Ovary (tissue), 9 donors: ENCODE results near the gene MAP2K6. TPM values are rescaled to one million over a fixed set of nuclear protein-coding genes. Genes with fewer than 3 reads are reported as not detected.

Experiments used
- DNase-seq, 5 donors: peaks; one replicate each; pipeline ENCODE4 v3.0.0-alpha.2; 2019 to 2020
- H3K27ac ChIP-seq, 2 donors: fragments of 200-600 bp; one replicate each; pipeline versions ENCODE4 v1.5.1 to v1.8.0; 2019 to 2022
- H3K27me3 ChIP-seq: fragments of 200-600 bp; one replicate; pipeline ENCODE4 v1.8.0; 2022
- H3K36me3 ChIP-seq: fragments of 200-600 bp; sonication (generic); one replicate; pipeline ENCODE4 v1.5.1; 2019
- H3K4me1 ChIP-seq: one replicate; pipeline ENCODE4 v1.8.1; 2013; ENCODE audit warnings: mild to moderate bottlenecking, moderate library complexity; ENCODE audit not compliant: insufficient read depth
- H3K4me3 ChIP-seq: fragments of 200-600 bp; sonication (generic); one replicate; pipeline ENCODE4 v1.5.1; 2017
- H3K9me3 ChIP-seq, 2 donors: fragments of 200-600 bp in 1 of 2; sonication (generic) in 1 of 2; one replicate each; pipeline versions ENCODE4 v1.5.1 to v1.8.1; 2013 to 2019; ENCODE audit warnings: mild to moderate bottlenecking in 1 of 2, moderate library complexity in 1 of 2
- CTCF ChIP-seq, 3 donors: fragments of 450-650 bp in 2 of 3; fragments of 200-600 bp in 1 of 3; IDR thresholded peaks; one replicate each; pipeline versions ENCODE4 v1.5.1 to v1.8.0; 2016 to 2022; ENCODE audit warnings: antibody characterized with exemption in 3 of 3, mild to moderate bottlenecking in 1 of 3
- EP300 ChIP-seq: sonication (generic); formaldehyde crosslinking; IDR thresholded peaks from one replicate; pipeline ENCODE4 v1.6.1; 2017; ENCODE audit warnings: antibody characterized with exemption
- POLR2A ChIP-seq: fragments of 450-650 bp; IDR thresholded peaks from one replicate; pipeline ENCODE4 v1.6.1; 2017; ENCODE audit warnings: antibody characterized with exemption, mild to moderate bottlenecking, moderate library complexity
- WGBS, 3 donors: extraction: QIAGEN DNeasy Blood & Tissue Kit in 1 of 3; methylation state at CpG; one replicate each; pipeline versions ENCODE4 v1.1.5 to v1.1.7; 2013 to 2017; 5-methylcytosine and 5-hydroxymethylcytosine counted together
- intact Hi-C, 4 donors: fragments of 100-400 bp; cut with DNase I; formaldehyde crosslinking; loops; one replicate each; pipeline versions ENCODE4 v1.11.0 to v1.15.1; 2022 to 2023
- polyA plus RNA-seq, 2 donors: library from polyadenylated mRNA; stranded (reverse); fragments of 200-250 nt in 1 of 2; fragments of 350-450 nt in 1 of 2; fragmentation: Illumina TruSeq in 1 of 2; extraction: RNeasy Lipid Tissue Mini Kit (QIAGEN cat#74804) in 1 of 2; gene quantifications; one replicate each; pipeline ENCODE4 v1.2.3, GENCODE V29; 2013 to 2014
- total RNA-seq, 7 donors: library from RNA; depleted of rRNA in 2 of 7; stranded (reverse); fragments of >200 nt in 2 of 7; fragmentation: NEBNext Ultra II Directional in 3 of 7; extraction: Animal tissue kit (Norgen Biotek cat#: 25700) in 3 of 7; gene quantifications; one replicate each; pipeline versions ENCODE4 v1.1.0 to v1.2.4, GENCODE V29; 2016 to 2023
- donor health status: DM: no; HTN: no; CAD: no; lungs with moderate emphysema.
- donor health status: DM: no; HTN: no; CAD: no.
- donor health status: Bipolar disorder and iron deficiency.
- donor health status: DM: yes; HTN: yes; CAD: no.
- donor health status: DM: no; HTN: no; CAD: no.
- donor health status: DM: yes; HTN: yes; CAD: no.

Gene MAP2K6
- total and polyA plus RNA-seq, 9 donors, result 1.0 to 8.4 (median 3.5) TPM

GRCh38 chr17:69486779-69487637 is 72.5 kb downstream of the MAP2K6 start:
- no peaks in the 10 kb centered on the region for H3K9me3 ChIP-seq
- TF ChIP-seq POLR2A (no peak), CTCF (IDR thresholded peaks at IDR 0.05) (no peak), EP300 (no peak)
- DNase-seq, result no peak
- 88 to 92% (median 88%) methylated on average over 13 of the region's 13 CpGs for WGBS, 3 donors
- no peak overlapping the region for H3K4me3 ChIP-seq
- no peaks in the 10 kb centered on the region for H3K4me1 ChIP-seq
- no peaks in the 10 kb centered on the region for H3K36me3 ChIP-seq
- H3K27ac ChIP-seq, result no peak overlapping the region
- intact Hi-C loops, result no loop called here
- H3K27me3 ChIP-seq, result no peaks in the 10 kb centered on the region

- TF ChIP-seq CTCF (IDR thresholded peaks at IDR 0.05) (no peak), POLR2A (no peak), EP300 (no peak)
- no peaks in the 10 kb centered on the region for H3K27me3 ChIP-seq
- H3K4me1 ChIP-seq, result no peaks in the 10 kb centered on the region
- no peak overlapping the region for H3K27ac ChIP-seq
- H3K4me3 ChIP-seq, result no peak overlapping the region
- intact Hi-C loops, result no loop called here
- no peak for DNase-seq
- WGBS, 3 donors, result 96 to 98% (median 97%) methylated on average over 4 of the region's 4 CpGs
- H3K9me3 ChIP-seq, result no peaks in the 10 kb centered on the region
- H3K36me3 ChIP-seq, result no peaks in the 10 kb centered on the region
Measured at GRCh38 chr17:69489313-69489712, 74.8 kb downstream of the MAP2K6 start.

GRCh38 chr17:69492410-69493071 is 78.0 kb downstream of the MAP2K6 start:
- no peak for DNase-seq
- TF ChIP-seq CTCF (IDR thresholded peaks at IDR 0.05), result no peak
- no peak for TF ChIP-seq POLR2A
- TF ChIP-seq EP300, result no peak

GRCh38 chr17:69495787-69496186 is 81.3 kb downstream of the MAP2K6 start:
- 92 to 95% (median 92%) methylated on average over 5 of the region's 5 CpGs for WGBS, 3 donors
- no peaks in the 10 kb centered on the region for H3K9me3 ChIP-seq
- no peaks in the 10 kb centered on the region for H3K36me3 ChIP-seq
- TF ChIP-seq EP300 (no peak), POLR2A (no peak), CTCF (IDR thresholded peaks at IDR 0.05) (no peak)
- no peak overlapping the region for H3K4me3 ChIP-seq
- no peak for DNase-seq
- H3K4me1 ChIP-seq, result no peaks in the 10 kb centered on the region
- no peaks in the 10 kb centered on the region for H3K27me3 ChIP-seq
- H3K27ac ChIP-seq, result no peak overlapping the region
- intact Hi-C loops, result no loop called here

More at GRCh38 chr17:69492410-69493071, 78.0 kb downstream of the MAP2K6 start:
- no peaks in the 10 kb centered on the region for H3K36me3 ChIP-seq
- WGBS, 3 donors, result 60 to 72% (median 68%) methylated on average over 3 of the region's 3 CpGs
- no peaks in the 10 kb centered on the region for H3K9me3 ChIP-seq
- H3K27me3 ChIP-seq, result no peaks in the 10 kb centered on the region
- no peaks in the 10 kb centered on the region for H3K4me1 ChIP-seq
- no peak overlapping the region for H3K4me3 ChIP-seq
- H3K27ac ChIP-seq, result no peak overlapping the region
- intact Hi-C loops, result no loop called here
